Gastrocnemius medialis (tissue), 4 donors: ENCODE results near the gene KATNAL1. TPM values are rescaled to one million over a fixed set of nuclear protein-coding genes. Genes with fewer than 3 reads are reported as not detected.

Source experiments
- ATAC-seq, 2 donors: fragments of 150-250 bp; one replicate each; pipeline ENCODE4 v1.9.1; 2016
- DNase-seq, 2 donors: peaks; one replicate each; pipeline ENCODE4 v3.0.0-alpha.2; 2019
- H3K27ac ChIP-seq, 4 donors: fragments of 200-600 bp; sonication (generic); 1 replicate in 1 of 4; 2 replicates in 3 of 4; pipeline ENCODE4 v1.5.1; 2016 to 2018; ENCODE audit warnings: mild to moderate bottlenecking in 2 of 4, moderate library complexity in 1 of 4
- H3K27me3 ChIP-seq, 3 donors: fragments of 200-600 bp; sonication (generic) in 2 of 3; 1 replicate in 1 of 3; 2 replicates in 2 of 3; pipeline versions ENCODE4 v1.5.1 to v1.6.0; 2016 to 2019; ENCODE audit warnings: mild to moderate bottlenecking in 1 of 3, moderate library complexity in 1 of 3
- H3K36me3 ChIP-seq, 2 donors: fragments of 200-600 bp; sonication (generic) in 1 of 2; one replicate each; pipeline ENCODE4 v1.5.1; 2017 to 2018
- H3K4me1 ChIP-seq, 2 donors: fragments of 200-600 bp; sonication (generic) in 1 of 2; one replicate each; pipeline ENCODE4 v1.5.1; 2016 to 2017; ENCODE audit warnings: mild to moderate bottlenecking in 2 of 2
- H3K4me3 ChIP-seq, 4 donors: fragments of 200-600 bp; sonication (generic) in 3 of 4; 1 replicate in 1 of 4; 2 replicates in 3 of 4; pipeline ENCODE4 v1.5.1; 2016 to 2019; ENCODE audit warnings: mild to moderate bottlenecking in 2 of 4
- H3K9me3 ChIP-seq, 3 donors: fragments of 200-600 bp; sonication (generic) in 2 of 3; 1 replicate in 1 of 3; 2 replicates in 2 of 3; pipeline ENCODE4 v1.5.1; 2016 to 2019
- CTCF ChIP-seq, 5 experiments: fragments of 450-650 bp in 3 of 5; fragments of 200-600 bp in 2 of 5; sonication (generic) in 2 of 5; IDR thresholded peaks in 4 of 5; conservative IDR thresholded peaks in 1 of 5; 1 replicate in 4 of 5; 2 replicates in 1 of 5; pipeline ENCODE4 v1.5.1; 2016 to 2019; ENCODE audit warnings: antibody characterized with exemption in 5 of 5, mild to moderate bottlenecking in 3 of 5, moderate library complexity in 3 of 5
- POLR2A ChIP-seq, 2 donors: fragments of 450-650 bp; IDR thresholded peaks; one replicate each; pipeline ENCODE4 v1.6.1; 2017; ENCODE audit warnings: antibody characterized with exemption in 2 of 2, mild to moderate bottlenecking in 2 of 2, moderate library complexity in 2 of 2
- in situ Hi-C, 4 donors: fragments of 200-750 bp; cut with MboI; loops; one replicate each; pipeline versions ENCODE4 v1.15.0 to v1.8.0; 2017; ENCODE audit warnings: low sequenced_read_pairs in 4 of 4
- intact Hi-C: fragments of 100-400 bp; cut with DNase I; formaldehyde crosslinking; loops from one replicate; pipeline ENCODE4 v1.15.1; 2023; ENCODE audit warnings: low total_unique reads
- total RNA-seq, 4 donors: library from RNA; depleted of rRNA; stranded (reverse); fragments of >200 nt; gene quantifications; one replicate each; pipeline versions ENCODE4 v1.1.0 to v1.2.3, GENCODE V29; 2016

Gene KATNAL1
- total RNA-seq, 4 donors from 2014 or later: 10.2 to 18.9 (median 12.1) TPM

GRCh38 chr13:30164146-30164545, 143.2 kb downstream of the KATNAL1 start:
- Histone ChIP-seq H3K36me3 (no peaks in the 10 kb centered on the region), H3K27ac (no peak overlapping the region), H3K9me3 (no peaks in the 10 kb centered on the region), H3K27me3 (no peaks in the 10 kb centered on the region), H3K4me3 (no peak overlapping the region), H3K4me1 (no peaks in the 10 kb centered on the region)
- ATAC-seq (no peak), DNase-seq (no peak)
- intact Hi-C loops (no loop called here), in situ Hi-C loops (no loop called here)
- no peak for TF ChIP-seq CTCF (IDR thresholded peaks at IDR 0.05 in 4 of 5, conservative IDR thresholded peaks at IDR 0.05 in 1 of 5)
- no peak for TF ChIP-seq POLR2A (IDR thresholded peaks at IDR 0.05)

GRCh38 chr13:30163441-30163840, 143.9 kb downstream of the KATNAL1 start:
- Histone ChIP-seq H3K27ac (no peak overlapping the region), H3K27me3 (no peaks in the 10 kb centered on the region), H3K36me3 (no peaks in the 10 kb centered on the region), H3K4me3 (no peak overlapping the region), H3K4me1 (no peaks in the 10 kb centered on the region), H3K9me3 (no peaks in the 10 kb centered on the region)
- DNase-seq (no peak), ATAC-seq (no peak)
- intact Hi-C loops: no loop called here
- no peak for TF ChIP-seq CTCF (IDR thresholded peaks at IDR 0.05 in 4 of 5, conservative IDR thresholded peaks at IDR 0.05 in 1 of 5)
- TF ChIP-seq POLR2A (IDR thresholded peaks at IDR 0.05): no peak
- in situ Hi-C loops: no loop called here

- in situ Hi-C loops: no loop called here
- no peak overlapping the region for H3K27ac ChIP-seq
- no peak for DNase-seq
- intact Hi-C loops: no loop called here
- H3K4me3 ChIP-seq: no peak overlapping the region
- no peak for ATAC-seq
- TF ChIP-seq POLR2A (IDR thresholded peaks at IDR 0.05) (no peak), CTCF (IDR thresholded peaks at IDR 0.05 in 4 of 5, conservative IDR thresholded peaks at IDR 0.05 in 1 of 5) (no peak)
- no peaks in the 10 kb centered on the region for H3K27me3 ChIP-seq
- H3K9me3 ChIP-seq: no peaks in the 10 kb centered on the region
- no peaks in the 10 kb centered on the region for H3K4me1 ChIP-seq
- no peaks in the 10 kb centered on the region for H3K36me3 ChIP-seq
Measured at GRCh38 chr13:30159446-30159839, 147.9 kb downstream of the KATNAL1 start.

- intact Hi-C loops: no loop called here
- Histone ChIP-seq H3K4me1 (no peaks in the 10 kb centered on the region), H3K9me3 (no peaks in the 10 kb centered on the region), H3K27me3 (no peaks in the 10 kb centered on the region), H3K36me3 (no peaks in the 10 kb centered on the region), H3K4me3 (no peak overlapping the region), H3K27ac (no peak overlapping the region)
- TF ChIP-seq CTCF (IDR thresholded peaks at IDR 0.05 in 4 of 5, conservative IDR thresholded peaks at IDR 0.05 in 1 of 5) (no peak), POLR2A (IDR thresholded peaks at IDR 0.05) (no peak)
- ATAC-seq (peak in 1 of 2 donors; percentile 36), DNase-seq (no peak)
- in situ Hi-C loops: no loop called here
Measured at GRCh38 chr13:30158774-30159445, 148.4 kb downstream of the KATNAL1 start.

- Histone ChIP-seq H3K36me3 (no peaks in the 10 kb centered on the region), H3K27ac (no peak overlapping the region), H3K4me1 (no peaks in the 10 kb centered on the region), H3K27me3 (no peaks in the 10 kb centered on the region), H3K4me3 (no peak overlapping the region), H3K9me3 (no peaks in the 10 kb centered on the region)
- TF ChIP-seq CTCF (IDR thresholded peaks at IDR 0.05 in 4 of 5, conservative IDR thresholded peaks at IDR 0.05 in 1 of 5) (no peak), POLR2A (IDR thresholded peaks at IDR 0.05) (no peak)
- in situ Hi-C loops: no loop called here
- intact Hi-C loops: no loop called here
- no peak for ATAC-seq
- no peak for DNase-seq
Measured at GRCh38 chr13:30157616-30157993, 149.7 kb downstream of the KATNAL1 start.
